ENCODE results near the gene SLC46A2. TPM values are rescaled to one million over a fixed set of nuclear protein-coding genes. Genes with fewer than 3 reads are reported as not detected.
A peak's percentile ranks its signal among the peaks of the same experiment; 100 is the strongest.

Gene SLC46A2
- total RNA-seq, 1 donor from 2014 or later = not detected

GRCh38 chr9:112887381-112887780 is 3.3 kb downstream of the SLC46A2 start:
- TF ChIP-seq CTCF (IDR thresholded peaks at IDR 0.05; ENCODE audit: partially characterized antibody, unreplicated experiment) = no peak
- Mint-ChIP-seq H3K9me3 (ENCODE audit: unreplicated experiment) (peaks cover 7% of the 10 kb centered on the region), H3K4me3 (ENCODE audit: unreplicated experiment) (peak overlapping the region; percentile 44), H3K27ac (ENCODE audit: unreplicated experiment) (peak overlapping the region; percentile 71), H3K36me3 (ENCODE audit: unreplicated experiment) (peaks cover 13% of the 10 kb centered on the region), H3K27me3 (ENCODE audit: unreplicated experiment) (peaks cover 13% of the 10 kb centered on the region), H3K4me1 (ENCODE audit: low read depth, unreplicated experiment) (peaks cover 8% of the 10 kb centered on the region)
- DNase-seq = peak; percentile 50

- Mint-ChIP-seq H3K36me3 (ENCODE audit: unreplicated experiment) (peaks cover 9% of the 10 kb centered on the region), H3K9me3 (ENCODE audit: unreplicated experiment) (peaks cover 5% of the 10 kb centered on the region), H3K27me3 (ENCODE audit: unreplicated experiment) (peaks cover 10% of the 10 kb centered on the region), H3K4me1 (ENCODE audit: low read depth, unreplicated experiment) (peaks cover 8% of the 10 kb centered on the region), H3K27ac (ENCODE audit: unreplicated experiment) (no peak overlapping the region), H3K4me3 (ENCODE audit: unreplicated experiment) (no peak overlapping the region)
- no peak for DNase-seq
- no peak for TF ChIP-seq CTCF (IDR thresholded peaks at IDR 0.05; ENCODE audit: partially characterized antibody, unreplicated experiment)
Observed at GRCh38 chr9:112886351-112886750, 4.3 kb downstream of the SLC46A2 start.

GRCh38 chr9:112885324-112885723 is 5.4 kb downstream of the SLC46A2 start:
- peaks cover 8% of the 10 kb centered on the region for H3K4me1 Mint-ChIP-seq (ENCODE audit: low read depth, unreplicated experiment)
- H3K36me3 Mint-ChIP-seq (ENCODE audit: unreplicated experiment) = peaks cover 16% of the 10 kb centered on the region
- no peak overlapping the region for H3K27ac Mint-ChIP-seq (ENCODE audit: unreplicated experiment)
- TF ChIP-seq CTCF (IDR thresholded peaks at IDR 0.05; ENCODE audit: partially characterized antibody, unreplicated experiment) = no peak
- DNase-seq = no peak
- peaks cover 10% of the 10 kb centered on the region for H3K27me3 Mint-ChIP-seq (ENCODE audit: unreplicated experiment)
- H3K4me3 Mint-ChIP-seq (ENCODE audit: unreplicated experiment) = no peak overlapping the region
- peaks cover 5% of the 10 kb centered on the region for H3K9me3 Mint-ChIP-seq (ENCODE audit: unreplicated experiment)

- peaks cover 5% of the 10 kb centered on the region for H3K9me3 Mint-ChIP-seq (ENCODE audit: unreplicated experiment)
- H3K4me3 Mint-ChIP-seq (ENCODE audit: unreplicated experiment) = no peak overlapping the region
- TF ChIP-seq CTCF (IDR thresholded peaks at IDR 0.05; ENCODE audit: partially characterized antibody, unreplicated experiment) = no peak
- H3K36me3 Mint-ChIP-seq (ENCODE audit: unreplicated experiment) = peaks cover 16% of the 10 kb centered on the region
- H3K4me1 Mint-ChIP-seq (ENCODE audit: low read depth, unreplicated experiment) = peaks cover 8% of the 10 kb centered on the region
- H3K27ac Mint-ChIP-seq (ENCODE audit: unreplicated experiment) = no peak overlapping the region
- H3K27me3 Mint-ChIP-seq (ENCODE audit: unreplicated experiment) = peaks cover 7% of the 10 kb centered on the region
- no peak for DNase-seq
Observed at GRCh38 chr9:112884721-112885120, 6.0 kb downstream of the SLC46A2 start.

- Mint-ChIP-seq H3K4me1 (ENCODE audit: low read depth, unreplicated experiment) (peaks cover 8% of the 10 kb centered on the region), H3K4me3 (ENCODE audit: unreplicated experiment) (no peak overlapping the region)
Observed at GRCh38 chr9:112884101-112884500, 6.6 kb downstream of the SLC46A2 start.

More at GRCh38 chr9:112884101-112884500, 6.6 kb downstream of the SLC46A2 start:
- peaks cover 5% of the 10 kb centered on the region for H3K9me3 Mint-ChIP-seq (ENCODE audit: unreplicated experiment)
- no peak for DNase-seq
- TF ChIP-seq CTCF (IDR thresholded peaks at IDR 0.05; ENCODE audit: partially characterized antibody, unreplicated experiment) = no peak
- H3K27ac Mint-ChIP-seq (ENCODE audit: unreplicated experiment) = no peak overlapping the region
- H3K27me3 Mint-ChIP-seq (ENCODE audit: unreplicated experiment) = peaks cover 4% of the 10 kb centered on the region
- H3K36me3 Mint-ChIP-seq (ENCODE audit: unreplicated experiment) = peaks cover 13% of the 10 kb centered on the region

Data from glutamatergic neuron (in vitro differentiated cells).